Type B pancreatic cell (in vitro differentiated cells): ENCODE results near the gene MPO. TPM values are rescaled to one million over a fixed set of nuclear protein-coding genes. Genes with fewer than 3 reads are reported as not detected.
A peak's percentile ranks its signal among the peaks of the same experiment; 100 is the strongest.

Source experiments
- DNase-seq: peaks from one replicate; pipeline ENCODE4 v3.0.0; 2021; ENCODE audit warnings: mixed read lengths; ENCODE audit not compliant: unreplicated experiment; ENCODE audit errors: extremely low spot score
- H3K27ac Mint-ChIP-seq: 2 replicates; pipeline ENCODE4 v1.8.0; 2021; ENCODE audit warnings: mild to moderate bottlenecking, mixed read lengths
- H3K27me3 Mint-ChIP-seq: 2 replicates; pipeline ENCODE4 v1.8.0; 2021; ENCODE audit warnings: mixed read lengths
- H3K36me3 Mint-ChIP-seq: 2 replicates; pipeline ENCODE4 v1.8.0; 2021; ENCODE audit warnings: mixed read lengths
- H3K4me1 Mint-ChIP-seq: one replicate; pipeline ENCODE4 v1.8.0; 2021; ENCODE audit warnings: mixed read lengths; ENCODE audit not compliant: unreplicated experiment
- H3K4me3 Mint-ChIP-seq: 2 replicates; pipeline ENCODE4 v1.8.0; 2021; ENCODE audit warnings: mild to moderate bottlenecking, mixed read lengths
- H3K9me3 Mint-ChIP-seq: 2 replicates; pipeline ENCODE4 v1.8.0; 2021; ENCODE audit warnings: mixed read lengths
- CTCF ChIP-seq: fragments of 200-600 bp; sonication (generic); conservative IDR thresholded peaks from 2 replicates; pipeline ENCODE4 v1.5.0; 2021; ENCODE audit warnings: antibody characterized with exemption, mild to moderate bottlenecking
- total RNA-seq: library from RNA; stranded (reverse); gene quantifications from 2 replicates; pipeline ENCODE4 v1.2.1, GENCODE V29; 2021; ENCODE audit warnings: low replicate concordance

Gene MPO
- total RNA-seq, 1 donor from 2014 or later, result not detected

GRCh38 chr17:58313815-58314705 lies 33.3 kb upstream of the MPO start:
- no peaks in the 10 kb centered on the region for H3K9me3 Mint-ChIP-seq
- no peak overlapping the region for H3K27ac Mint-ChIP-seq
- H3K27me3 Mint-ChIP-seq, result peaks cover 3% of the 10 kb centered on the region
- DNase-seq, result no peak
- peaks cover 5% of the 10 kb centered on the region for H3K4me1 Mint-ChIP-seq
- H3K36me3 Mint-ChIP-seq, result no peaks in the 10 kb centered on the region
- no peak overlapping the region for H3K4me3 Mint-ChIP-seq
- no peak for TF ChIP-seq CTCF

- no peak for TF ChIP-seq CTCF
- Mint-ChIP-seq H3K4me3 (no peak overlapping the region), H3K36me3 (no peaks in the 10 kb centered on the region), H3K9me3 (no peaks in the 10 kb centered on the region), H3K4me1 (peaks cover 5% of the 10 kb centered on the region), H3K27ac (no peak overlapping the region), H3K27me3 (peaks cover 3% of the 10 kb centered on the region)
- DNase-seq, result no peak
These were observed 32.1 kb upstream of the MPO start for GRCh38 chr17:58312829-58313228.

GRCh38 chr17:58312021-58312630 lies 31.4 kb upstream of the MPO start:
- H3K9me3 Mint-ChIP-seq, result no peaks in the 10 kb centered on the region
- no peaks in the 10 kb centered on the region for H3K4me1 Mint-ChIP-seq
- TF ChIP-seq CTCF, result no peak
- no peak overlapping the region for H3K27ac Mint-ChIP-seq
- no peaks in the 10 kb centered on the region for H3K36me3 Mint-ChIP-seq
- H3K27me3 Mint-ChIP-seq, result peaks cover 3% of the 10 kb centered on the region
- DNase-seq, result no peak
- no peak overlapping the region for H3K4me3 Mint-ChIP-seq

GRCh38 chr17:58311429-58311894 lies 30.7 kb upstream of the MPO start:
- no peaks in the 10 kb centered on the region for H3K9me3 Mint-ChIP-seq
- no peak overlapping the region for H3K4me3 Mint-ChIP-seq
- DNase-seq, result no peak
- no peak overlapping the region for H3K27ac Mint-ChIP-seq
- TF ChIP-seq CTCF, result no peak
- H3K27me3 Mint-ChIP-seq, result peaks cover 3% of the 10 kb centered on the region
- H3K4me1 Mint-ChIP-seq, result no peaks in the 10 kb centered on the region
- H3K36me3 Mint-ChIP-seq, result no peaks in the 10 kb centered on the region

GRCh38 chr17:58310511-58311428 lies 30.0 kb upstream of the MPO start:
- Mint-ChIP-seq H3K9me3 (no peaks in the 10 kb centered on the region), H3K4me1 (no peaks in the 10 kb centered on the region), H3K27ac (no peak overlapping the region), H3K4me3 (no peak overlapping the region), H3K36me3 (no peaks in the 10 kb centered on the region), H3K27me3 (peaks cover 3% of the 10 kb centered on the region)
- no peak for TF ChIP-seq CTCF
- DNase-seq, result peak; percentile 65
